Epithelial cell of esophagus (primary cell): ENCODE measurements around the gene C9orf72.

Experiments used
- DNase-seq: peaks from one replicate; pipeline ENCODE4 v3.0.0; 2010; ENCODE audit warnings: low read depth
- H3K4me3 ChIP-seq: 2 replicates; pipeline ENCODE4 v1.5.1; 2011; ENCODE audit warnings: mild to moderate bottlenecking, low read length, control low read depth
- CTCF ChIP-seq: IDR thresholded peaks from 2 replicates; pipeline ENCODE4 v1.5.1; 2011; ENCODE audit warnings: low read depth, mild to moderate bottlenecking, low read length, control low read depth, inconsistent platforms; ENCODE audit not compliant: insufficient read depth; ENCODE audit errors: missing control alignments

Gene C9orf72

GRCh38 chr9:27582794-27583193 is 9.5 kb upstream of the C9orf72 start:
- DNase-seq, result no peak
- no peak overlapping the region for H3K4me3 ChIP-seq
- no peak for TF ChIP-seq CTCF

- H3K4me3 ChIP-seq, result no peak overlapping the region
- no peak for TF ChIP-seq CTCF
- DNase-seq, result no peak
Measured at GRCh38 chr9:27581826-27582225, 8.5 kb upstream of the C9orf72 start.

GRCh38 chr9:27573634-27574590 is 631 bp upstream of the C9orf72 start:
- no peak for TF ChIP-seq CTCF
- peak; percentile 100 for DNase-seq
- H3K4me3 ChIP-seq, result peak overlapping the region; percentile 83

- no peak for TF ChIP-seq CTCF
- DNase-seq, result peak; percentile 80
- H3K4me3 ChIP-seq, result peak overlapping the region; percentile 83
Measured at GRCh38 chr9:27572566-27572917, 739 bp downstream of the C9orf72 start.

GRCh38 chr9:27572061-27572460 is 1.2 kb downstream of the C9orf72 start:
- no peak overlapping the region for H3K4me3 ChIP-seq
- TF ChIP-seq CTCF, result no peak
- peak; percentile 11 for DNase-seq

- DNase-seq, result no peak
- no peak overlapping the region for H3K4me3 ChIP-seq
- TF ChIP-seq CTCF, result no peak
Measured at GRCh38 chr9:27571011-27571410, 2.3 kb downstream of the C9orf72 start.

- DNase-seq, result peak; percentile 77
- no peak for TF ChIP-seq CTCF
- no peak overlapping the region for H3K4me3 ChIP-seq
Measured at GRCh38 chr9:27569406-27569805, 3.9 kb downstream of the C9orf72 start.
